Thyroid gland (tissue), 4 donors: Measurements from ENCODE around the gene BMP8A.
"Not testable (repeated sequence)": the region's sequence is repeated elsewhere in the genome, so short reads cannot be mapped to it uniquely, and the experiment has no call there.

Source experiments
- POLR2A ChIP-seq, 2 donors: fragments of 450-650 bp; IDR thresholded peaks; one replicate each; pipeline ENCODE4 v1.6.1; 2017; ENCODE audit warnings: antibody characterized with exemption in 2 of 2, mild to moderate bottlenecking in 2 of 2, moderate library complexity in 1 of 2
- TF ChIP-seq, protein P1 (sequence below), 6 experiments: fragments of 200-600 bp in 3 of 6; fragments of 450-650 bp in 3 of 6; sonication (generic) in 3 of 6; IDR thresholded peaks; one replicate each; pipeline ENCODE4 v1.5.1; 2016 to 2019; ENCODE audit warnings: antibody characterized with exemption in 6 of 6, mild to moderate bottlenecking in 2 of 6, inconsistent platforms in 1 of 6, moderate library complexity in 1 of 6

- TF ChIP-seq, protein P1, sequence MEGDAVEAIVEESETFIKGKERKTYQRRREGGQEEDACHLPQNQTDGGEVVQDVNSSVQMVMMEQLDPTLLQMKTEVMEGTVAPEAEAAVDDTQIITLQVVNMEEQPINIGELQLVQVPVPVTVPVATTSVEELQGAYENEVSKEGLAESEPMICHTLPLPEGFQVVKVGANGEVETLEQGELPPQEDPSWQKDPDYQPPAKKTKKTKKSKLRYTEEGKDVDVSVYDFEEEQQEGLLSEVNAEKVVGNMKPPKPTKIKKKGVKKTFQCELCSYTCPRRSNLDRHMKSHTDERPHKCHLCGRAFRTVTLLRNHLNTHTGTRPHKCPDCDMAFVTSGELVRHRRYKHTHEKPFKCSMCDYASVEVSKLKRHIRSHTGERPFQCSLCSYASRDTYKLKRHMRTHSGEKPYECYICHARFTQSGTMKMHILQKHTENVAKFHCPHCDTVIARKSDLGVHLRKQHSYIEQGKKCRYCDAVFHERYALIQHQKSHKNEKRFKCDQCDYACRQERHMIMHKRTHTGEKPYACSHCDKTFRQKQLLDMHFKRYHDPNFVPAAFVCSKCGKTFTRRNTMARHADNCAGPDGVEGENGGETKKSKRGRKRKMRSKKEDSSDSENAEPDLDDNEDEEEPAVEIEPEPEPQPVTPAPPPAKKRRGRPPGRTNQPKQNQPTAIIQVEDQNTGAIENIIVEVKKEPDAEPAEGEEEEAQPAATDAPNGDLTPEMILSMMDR (IDR thresholded peaks at IDR 0.05), result not testable (repeated sequence)
- TF ChIP-seq POLR2A (IDR thresholded peaks at IDR 0.05), result not testable (repeated sequence)
Observed at GRCh38 chr1:39510570-39511186, 19.2 kb downstream of the BMP8A start.
